ENCODE results near the gene RNF34. TPM values are rescaled to one million over a fixed set of nuclear protein-coding genes. Genes with fewer than 3 reads are reported as not detected.
"Not testable (repeated sequence)": the region's sequence is repeated elsewhere in the genome, so short reads cannot be mapped to it uniquely, and the experiment has no call there.

Gene RNF34, protein sequence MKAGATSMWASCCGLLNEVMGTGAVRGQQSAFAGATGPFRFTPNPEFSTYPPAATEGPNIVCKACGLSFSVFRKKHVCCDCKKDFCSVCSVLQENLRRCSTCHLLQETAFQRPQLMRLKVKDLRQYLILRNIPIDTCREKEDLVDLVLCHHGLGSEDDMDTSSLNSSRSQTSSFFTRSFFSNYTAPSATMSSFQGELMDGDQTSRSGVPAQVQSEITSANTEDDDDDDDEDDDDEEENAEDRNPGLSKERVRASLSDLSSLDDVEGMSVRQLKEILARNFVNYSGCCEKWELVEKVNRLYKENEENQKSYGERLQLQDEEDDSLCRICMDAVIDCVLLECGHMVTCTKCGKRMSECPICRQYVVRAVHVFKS
- polyA plus RNA-seq: 10 to 100 TPM; 10.7 to 17.1 (median 12.7) TPM

- WGBS, 3 donors: 0% methylated on average over 70 to 77 of the region's 77 CpGs
Observed at GRCh38 chr12:121399391-121400331, at the start of gene RNF34. Gene RNF34, plus strand, starts transcription at chr12:121400118. Its CDS starts 95 bp downstream, at chr12:121400213.

DNA sequence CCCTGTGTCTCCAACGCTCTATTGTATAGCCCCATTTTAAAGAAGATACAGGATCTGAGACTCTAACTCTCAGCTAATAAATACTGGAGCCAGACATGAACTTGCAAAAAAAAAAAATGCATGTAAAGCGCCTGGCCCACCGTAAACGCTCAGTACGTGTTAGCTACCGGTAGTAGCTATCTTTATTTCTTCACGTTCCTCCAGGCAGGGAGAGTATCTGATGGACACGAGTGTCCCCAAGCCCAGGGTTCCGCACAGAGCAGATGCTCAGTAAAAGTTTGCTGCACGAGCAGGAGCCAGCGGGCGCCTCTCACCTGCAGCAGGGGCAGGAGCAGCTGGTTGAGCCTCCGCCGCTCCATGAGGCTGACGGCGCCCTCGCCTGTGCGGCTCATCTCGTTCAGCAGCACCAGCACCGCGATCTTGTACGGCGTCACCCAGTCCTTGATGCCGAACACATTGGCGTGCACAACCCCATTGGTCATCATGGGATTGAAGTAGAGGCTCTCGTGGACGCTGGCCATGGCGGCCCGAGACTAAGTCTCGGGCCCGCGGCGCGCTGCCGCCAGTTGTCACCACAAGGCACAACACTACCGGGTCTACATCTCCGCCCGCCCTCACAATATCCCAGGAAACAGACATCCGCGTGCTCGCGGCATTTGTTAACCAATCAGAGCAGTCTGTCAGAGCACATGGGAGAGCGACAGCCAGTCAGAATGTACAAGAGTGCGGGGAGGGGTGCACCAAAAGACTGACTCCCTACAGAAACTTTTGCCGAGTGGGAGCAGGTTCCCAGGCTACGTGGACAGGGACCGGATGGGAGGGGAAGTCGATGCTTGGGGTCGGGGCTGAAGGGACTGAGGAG, 47.9 kb upstream of the RNF34 start, which contains the start of gene ANAPC5:
Gene ANAPC5 (minus strand): TSS at position 592 of the 862 bp plus-strand sequence. CDS start 71 bp downstream, at position 521.
- 0 to 1% (median 0%) methylated on average over 49 of the region's 49 CpGs for WGBS, 3 donors
- H3K27ac ChIP-seq (ENCODE audit: low read depth, low read length): peak within 1 kb of the TSS; percentile 68

More at GRCh38 chr12:121399391-121400331, at the start of gene RNF34:
- H3K27ac ChIP-seq (ENCODE audit: low read depth, low read length): no peak within 1 kb of the TSS

- WGBS, 3 donors: 0 to 1% (median 0%) methylated on average over 11 to 12 of the region's 12 CpGs
Observed at GRCh38 chr12:121352682-121353018, 47.3 kb upstream of the RNF34 start.

DNA sequence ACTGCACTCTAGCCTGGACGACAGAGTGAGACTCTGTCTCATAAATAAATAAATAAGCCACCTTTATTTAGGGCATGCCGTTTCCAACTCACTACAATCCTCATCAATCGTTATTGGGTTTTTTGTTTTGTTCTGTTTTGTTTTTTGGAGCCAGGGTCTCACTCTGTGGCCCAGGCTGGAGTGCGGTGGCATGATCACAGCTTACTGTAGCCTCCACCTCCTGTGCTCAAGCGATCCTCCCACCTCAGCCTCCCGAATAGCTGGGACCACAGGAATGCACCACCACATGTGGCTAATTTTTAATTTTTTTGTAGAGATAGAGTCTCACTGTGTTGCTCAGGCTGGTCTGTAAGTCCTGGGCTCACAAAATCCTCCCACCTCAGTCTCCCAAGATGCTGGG, 44.1 kb upstream of the RNF34 start:
- H3K27ac ChIP-seq (ENCODE audit: low read depth, low read length): no peak overlapping the region
- WGBS, 3 donors: 87 to 93% (median 92%) methylated on average over 6 of the region's 6 CpGs

More at GRCh38 chr12:121352682-121353018, 47.3 kb upstream of the RNF34 start:
- H3K27ac ChIP-seq (ENCODE audit: low read depth, low read length): no peak overlapping the region

- WGBS, 3 donors: 78 to 84% (median 80%) methylated on average over 3 of the region's 3 CpGs
- no peak overlapping the region for H3K27ac ChIP-seq (ENCODE audit: low read depth, low read length)
Observed at GRCh38 chr12:121356657-121357056, 43.3 kb upstream of the RNF34 start.

- 72 to 82% (median 77%) methylated on average over 4 of the region's 4 CpGs for WGBS, 3 donors
- no peak overlapping the region for H3K27ac ChIP-seq (ENCODE audit: low read depth, low read length)
Observed at GRCh38 chr12:121357331-121357730, 42.6 kb upstream of the RNF34 start.

DNA sequence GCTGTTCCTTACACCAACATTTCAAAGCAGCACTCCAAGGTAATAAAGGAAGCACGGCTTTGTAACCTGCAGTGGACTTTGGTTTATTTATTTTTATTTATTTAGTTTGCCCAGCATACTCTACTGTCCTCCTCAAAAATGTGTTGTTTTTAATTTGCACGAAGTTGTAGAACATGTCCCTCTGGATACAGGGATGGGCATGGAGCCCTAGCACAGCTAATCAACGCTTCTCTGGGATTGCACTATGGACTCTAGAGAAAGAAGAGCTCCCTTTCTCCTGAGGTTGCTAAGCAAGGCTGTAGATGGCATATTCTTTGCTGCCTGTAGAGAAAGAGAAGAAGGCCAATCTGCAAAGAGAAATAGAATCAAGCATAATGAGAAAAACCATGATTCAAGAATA, 41.8 kb upstream of the RNF34 start:
- WGBS, 3 donors: 42 to 78% (median 68%) methylated on average over 3 of the region's 3 CpGs
- no peak overlapping the region for H3K27ac ChIP-seq (ENCODE audit: low read depth, low read length)

- no peak overlapping the region for H3K27ac ChIP-seq (ENCODE audit: low read depth, low read length)
- 40 to 68% (median 59%) methylated on average over 5 of the region's 5 CpGs for WGBS, 3 donors
Observed at GRCh38 chr12:121364683-121365121, 35.2 kb upstream of the RNF34 start.

- no peak overlapping the region for H3K27ac ChIP-seq (ENCODE audit: low read depth, low read length)
- 66 to 74% (median 70%) methylated on average over 5 of the region's 5 CpGs for WGBS, 3 donors
Observed at GRCh38 chr12:121365416-121366062, 34.4 kb upstream of the RNF34 start.

GRCh38 chr12:121366063-121366459, 33.9 kb upstream of the RNF34 start:
- WGBS, 3 donors: 52 to 65% (median 61%) methylated on average over 4 of the region's 4 CpGs
- H3K27ac ChIP-seq (ENCODE audit: low read depth, low read length): no peak overlapping the region

DNA sequence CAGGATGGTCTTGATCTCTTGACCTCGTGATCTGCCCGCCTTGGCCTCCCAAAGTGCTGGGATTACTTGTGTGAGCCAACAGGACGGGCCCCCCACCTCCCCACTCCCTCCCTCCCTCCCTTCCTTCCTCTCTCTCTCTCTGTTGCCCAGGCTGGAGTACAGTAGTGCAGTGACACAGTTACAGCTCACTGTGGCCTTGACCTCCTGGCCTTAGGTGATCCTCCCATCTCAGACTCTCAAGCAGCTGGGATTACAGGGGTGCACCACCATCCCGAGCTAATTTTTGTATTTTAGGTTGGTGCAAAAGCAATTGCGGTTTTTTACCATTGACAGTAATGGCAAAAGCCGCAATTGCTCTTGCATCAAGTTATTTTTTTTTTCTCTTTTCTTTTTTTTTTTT, 28.5 kb upstream of the RNF34 start:
- 66 to 84% (median 72%) methylated on average over 6 of the region's 6 CpGs for WGBS, 3 donors
- H3K27ac ChIP-seq (ENCODE audit: low read depth, low read length): no peak overlapping the region

DNA sequence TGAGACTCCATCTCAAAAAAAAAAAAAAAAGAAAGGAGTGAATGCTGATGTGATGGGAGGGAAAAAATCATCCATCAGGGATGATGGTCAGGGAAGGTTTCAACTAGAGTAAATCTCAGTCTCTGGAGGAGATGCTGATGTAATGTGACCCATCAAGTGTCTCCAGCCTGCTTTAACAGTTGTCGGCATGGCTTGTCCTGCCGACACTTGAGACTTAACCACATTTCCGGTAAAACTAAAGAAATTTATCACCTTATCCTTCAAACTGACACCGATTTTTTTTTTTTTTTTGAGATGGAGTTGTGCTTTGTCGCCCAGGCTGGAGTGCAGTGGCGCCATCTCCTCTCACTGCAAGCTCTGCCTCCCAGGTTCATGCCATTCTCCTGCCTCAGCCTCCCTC, 26.2 kb upstream of the RNF34 start:
- H3K27ac ChIP-seq (ENCODE audit: low read depth, low read length): no peak overlapping the region
- 80 to 84% (median 83%) methylated on average over 6 of the region's 6 CpGs for WGBS, 3 donors

GRCh38 chr12:121374336-121374735, 25.6 kb upstream of the RNF34 start:
- 95 to 97% (median 97%) methylated on average over 6 to 23 of the region's 23 CpGs for WGBS, 3 donors
- not testable (repeated sequence) for H3K27ac ChIP-seq (ENCODE audit: low read depth, low read length)

DNA sequence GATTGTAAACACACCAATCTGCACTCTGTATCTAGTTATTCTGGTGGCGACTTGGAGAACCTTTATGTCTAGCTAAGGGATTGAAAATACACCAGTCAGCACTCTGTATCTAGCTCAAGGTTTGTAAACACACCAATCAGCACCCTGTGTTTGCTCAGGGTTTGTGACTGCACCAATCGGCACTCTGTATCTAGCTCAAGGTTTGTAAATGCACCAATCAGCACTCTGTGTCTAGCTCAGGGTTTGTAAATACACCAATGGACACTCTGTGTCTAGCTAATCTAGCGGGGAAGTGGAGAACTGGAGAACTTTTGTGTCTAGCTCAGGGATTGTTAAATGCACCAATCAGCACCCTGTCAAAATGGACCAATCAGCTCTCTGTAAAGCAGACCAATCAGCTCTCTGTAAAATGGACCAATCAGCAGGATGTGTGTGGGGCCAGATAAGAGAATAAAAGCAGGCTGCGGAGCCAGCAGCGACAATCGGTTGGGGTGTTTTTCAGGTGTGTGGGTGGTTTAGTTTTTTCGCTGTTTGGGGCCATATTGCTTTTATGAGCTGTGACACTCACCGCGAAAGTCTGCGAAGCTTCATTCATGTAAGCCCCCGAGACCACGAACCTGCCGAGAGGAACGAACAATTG, 24.9 kb upstream of the RNF34 start:
- not testable (repeated sequence) for H3K27ac ChIP-seq (ENCODE audit: low read depth, low read length)
- 87 to 90% (median 89%) methylated on average over 14 of the region's 14 CpGs for WGBS, 3 donors

DNA sequence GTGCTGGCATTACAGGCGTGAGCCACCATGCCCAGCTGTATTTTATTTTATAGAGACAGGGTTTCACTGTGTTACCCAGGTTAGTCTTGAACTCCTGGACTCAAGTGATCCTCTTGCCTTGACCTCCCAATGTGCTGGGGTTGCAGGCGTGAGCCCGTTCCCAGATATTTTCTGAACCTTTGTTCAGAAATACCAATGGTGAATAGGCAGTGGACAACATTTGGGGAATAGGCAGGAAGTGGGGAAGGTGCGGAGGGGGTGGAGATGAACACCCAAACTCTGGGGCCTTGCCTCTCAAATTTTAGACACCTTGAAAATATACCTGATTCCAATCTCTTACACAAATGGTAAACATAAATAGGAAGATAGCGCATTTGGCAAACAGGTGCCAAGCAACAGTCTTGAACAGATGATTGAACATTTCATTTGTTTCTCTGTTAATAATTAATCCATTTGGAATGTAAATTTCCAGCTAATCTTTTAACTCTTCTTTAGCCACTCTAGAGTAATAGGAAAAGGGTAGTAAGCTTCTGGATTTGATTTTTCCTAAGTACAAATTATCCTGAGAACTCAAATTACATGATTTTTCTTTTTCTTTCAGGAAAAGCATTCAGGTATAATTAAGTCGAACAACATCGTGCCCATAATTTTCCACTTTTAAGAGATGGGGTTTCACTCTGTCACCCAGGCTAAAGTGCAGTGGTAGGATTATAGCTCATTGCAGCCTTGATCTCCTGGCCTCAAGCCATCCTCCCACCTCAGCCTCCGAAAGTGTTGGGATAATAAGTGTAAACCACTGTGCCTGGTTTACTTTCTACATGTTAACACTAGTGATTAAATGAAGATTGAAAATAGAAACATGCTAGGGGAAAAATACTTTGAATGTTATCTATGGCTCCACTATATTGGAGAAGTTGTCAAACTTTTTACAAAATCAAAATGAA, 22.9 kb upstream of the RNF34 start:
- WGBS, 3 donors: 44 to 91% (median 86%) methylated on average over 8 of the region's 8 CpGs
- no peak overlapping the region for H3K27ac ChIP-seq (ENCODE audit: low read depth, low read length)

- no peak overlapping the region for H3K27ac ChIP-seq (ENCODE audit: low read depth, low read length)
- 79 to 90% (median 81%) methylated on average over 5 of the region's 5 CpGs for WGBS, 3 donors
Observed at GRCh38 chr12:121378736-121379135, 21.2 kb upstream of the RNF34 start.

All from adipose tissue (tissue), 3 donors.